Measurements from ENCODE around the gene SLC45A2.

SLC45A2 gene

GRCh38 chr5:33981408-33982162, 2.9 kb downstream of the SLC45A2 start:
- no peaks in the 10 kb centered on the region for H3K27me3 Mint-ChIP-seq (ENCODE audit: low read depth)
- H3K27ac Mint-ChIP-seq: no peak overlapping the region
- no peaks in the 10 kb centered on the region for H3K9me3 Mint-ChIP-seq
- no peaks in the 10 kb centered on the region for H3K36me3 Mint-ChIP-seq (ENCODE audit: low read depth)
- TF ChIP-seq, protein P1, sequence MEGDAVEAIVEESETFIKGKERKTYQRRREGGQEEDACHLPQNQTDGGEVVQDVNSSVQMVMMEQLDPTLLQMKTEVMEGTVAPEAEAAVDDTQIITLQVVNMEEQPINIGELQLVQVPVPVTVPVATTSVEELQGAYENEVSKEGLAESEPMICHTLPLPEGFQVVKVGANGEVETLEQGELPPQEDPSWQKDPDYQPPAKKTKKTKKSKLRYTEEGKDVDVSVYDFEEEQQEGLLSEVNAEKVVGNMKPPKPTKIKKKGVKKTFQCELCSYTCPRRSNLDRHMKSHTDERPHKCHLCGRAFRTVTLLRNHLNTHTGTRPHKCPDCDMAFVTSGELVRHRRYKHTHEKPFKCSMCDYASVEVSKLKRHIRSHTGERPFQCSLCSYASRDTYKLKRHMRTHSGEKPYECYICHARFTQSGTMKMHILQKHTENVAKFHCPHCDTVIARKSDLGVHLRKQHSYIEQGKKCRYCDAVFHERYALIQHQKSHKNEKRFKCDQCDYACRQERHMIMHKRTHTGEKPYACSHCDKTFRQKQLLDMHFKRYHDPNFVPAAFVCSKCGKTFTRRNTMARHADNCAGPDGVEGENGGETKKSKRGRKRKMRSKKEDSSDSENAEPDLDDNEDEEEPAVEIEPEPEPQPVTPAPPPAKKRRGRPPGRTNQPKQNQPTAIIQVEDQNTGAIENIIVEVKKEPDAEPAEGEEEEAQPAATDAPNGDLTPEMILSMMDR (IDR thresholded peaks at IDR 0.05; ENCODE audit: unreplicated experiment in 3 of 3): no peak
- H3K4me1 Mint-ChIP-seq: no peaks in the 10 kb centered on the region
- no peak overlapping the region for H3K4me3 Mint-ChIP-seq

GRCh38 chr5:33980030-33980429, 4.5 kb downstream of the SLC45A2 start:
- Mint-ChIP-seq H3K9me3 (no peaks in the 10 kb centered on the region), H3K36me3 (ENCODE audit: low read depth) (no peaks in the 10 kb centered on the region), H3K27me3 (ENCODE audit: low read depth) (no peaks in the 10 kb centered on the region), H3K4me3 (no peak overlapping the region), H3K27ac (no peak overlapping the region), H3K4me1 (peaks cover 14% of the 10 kb centered on the region)
- TF ChIP-seq, protein P1 (IDR thresholded peaks at IDR 0.05; ENCODE audit: unreplicated experiment in 3 of 3): no peak

- Mint-ChIP-seq H3K9me3 (no peaks in the 10 kb centered on the region), H3K36me3 (ENCODE audit: low read depth) (no peaks in the 10 kb centered on the region), H3K4me3 (no peak overlapping the region), H3K4me1 (peaks cover 25% of the 10 kb centered on the region), H3K27me3 (ENCODE audit: low read depth) (no peaks in the 10 kb centered on the region), H3K27ac (no peak overlapping the region)
- TF ChIP-seq, protein P1 (IDR thresholded peaks at IDR 0.05; ENCODE audit: unreplicated experiment in 3 of 3): no peak
Observed at GRCh38 chr5:33978306-33978705, 6.2 kb downstream of the SLC45A2 start.

DNA sequence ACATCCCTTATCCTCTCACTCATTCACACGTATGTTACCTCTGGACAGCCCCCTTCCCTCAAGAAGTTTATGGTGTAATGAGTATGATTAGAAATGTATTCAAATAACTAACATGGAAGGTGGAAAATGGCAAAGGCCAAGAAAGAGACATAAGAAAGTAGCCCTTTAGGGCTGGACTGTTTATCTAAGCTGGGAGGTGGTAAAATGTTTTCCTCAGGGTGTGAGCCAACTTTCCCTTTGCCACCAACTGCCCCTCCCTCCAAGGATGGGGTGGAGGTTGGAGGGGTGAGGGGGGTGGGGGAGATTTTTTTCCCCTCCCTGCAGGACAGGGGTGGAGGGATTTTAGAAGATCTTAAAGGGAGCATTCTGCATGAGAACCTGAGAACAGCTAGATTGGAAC, 8.2 kb downstream of the SLC45A2 start:
- no peaks in the 10 kb centered on the region for H3K9me3 Mint-ChIP-seq
- peaks cover 25% of the 10 kb centered on the region for H3K4me1 Mint-ChIP-seq
- H3K4me3 Mint-ChIP-seq: no peak overlapping the region
- TF ChIP-seq, protein P1 (IDR thresholded peaks at IDR 0.05; ENCODE audit: unreplicated experiment in 3 of 3): no peak
- H3K27me3 Mint-ChIP-seq (ENCODE audit: low read depth): no peaks in the 10 kb centered on the region
- H3K27ac Mint-ChIP-seq: peak overlapping the region in 2 of 3 experiments; percentile 34 to 72
- H3K36me3 Mint-ChIP-seq (ENCODE audit: low read depth): no peaks in the 10 kb centered on the region

DNA sequence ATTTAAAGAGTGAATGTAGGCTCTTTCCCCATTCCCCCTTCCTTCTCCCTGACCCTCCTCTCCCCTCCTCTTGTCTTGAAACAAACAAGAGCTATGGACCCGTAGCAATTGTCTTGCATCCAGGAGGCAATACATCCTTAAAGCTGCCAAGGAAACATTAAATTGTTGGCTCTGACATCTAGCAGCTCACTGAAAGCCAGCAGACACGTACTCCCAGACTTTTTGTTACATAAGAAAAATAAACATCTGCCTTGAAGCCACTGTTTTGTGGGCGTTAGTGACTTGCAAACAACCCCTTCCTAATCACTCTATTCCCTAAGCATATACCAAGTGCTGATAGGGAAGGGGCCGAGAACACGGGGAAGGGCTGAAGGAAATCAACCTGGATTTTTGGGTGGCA, 8.6 kb downstream of the SLC45A2 start:
- Mint-ChIP-seq H3K9me3 (no peaks in the 10 kb centered on the region), H3K4me3 (no peak overlapping the region), H3K27me3 (ENCODE audit: low read depth) (no peaks in the 10 kb centered on the region), H3K36me3 (ENCODE audit: low read depth) (no peaks in the 10 kb centered on the region), H3K4me1 (peaks cover 25% of the 10 kb centered on the region), H3K27ac (peak overlapping the region; percentile 11 to 72 (median 34))
- TF ChIP-seq, protein P1 (IDR thresholded peaks at IDR 0.05; ENCODE audit: unreplicated experiment in 3 of 3): no peak

DNA sequence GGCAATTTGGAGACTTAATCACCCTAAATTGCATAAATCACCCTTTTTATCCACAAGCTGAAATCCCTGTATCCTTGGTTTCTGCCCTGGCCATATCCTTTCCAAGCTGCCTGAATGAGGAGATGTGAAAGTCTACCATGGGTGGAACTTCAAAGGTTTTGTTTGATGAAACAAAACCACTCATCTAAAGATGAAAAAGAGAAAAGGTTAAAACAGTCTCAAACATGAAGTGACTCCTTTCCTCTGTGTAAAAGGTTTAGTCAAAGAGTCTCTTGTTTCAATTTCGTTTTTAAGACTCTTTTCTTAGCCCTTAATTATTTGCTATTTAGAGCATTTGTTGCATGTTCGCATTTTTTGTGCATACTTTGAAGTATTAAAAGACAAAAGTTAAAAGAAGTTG, 11.2 kb downstream of the SLC45A2 start:
- Mint-ChIP-seq H3K4me1 (peaks cover 28% of the 10 kb centered on the region), H3K36me3 (ENCODE audit: low read depth) (no peaks in the 10 kb centered on the region), H3K9me3 (no peaks in the 10 kb centered on the region), H3K27me3 (ENCODE audit: low read depth) (no peaks in the 10 kb centered on the region), H3K27ac (no peak overlapping the region), H3K4me3 (no peak overlapping the region)
- TF ChIP-seq, protein P1 (IDR thresholded peaks at IDR 0.05; ENCODE audit: unreplicated experiment in 3 of 3): no peak

Data from nephron (organoid).